T47D (cell line): ENCODE measurements around the gene GRK4.

Source experiments
- DNase-seq, 2 experiments: peaks; one replicate each; pipeline versions ENCODE4 v3.0.0 to v3.0.0-alpha.2; 2011 to 2012; ENCODE audit warnings: low read depth in 1 of 2, low spot score in 1 of 2
- JUND ChIP-seq: IDR thresholded peaks from 2 replicates; pipeline ENCODE4 v1.6.1; 2012; ENCODE audit warnings: low read depth
- in situ Hi-C: cut with HindIII; loops from 2 replicates; pipeline ENCODE4 v1.10.0; 2016; ENCODE audit warnings: low sequenced_read_pairs, low pct_unique_long_range_greater_than_20kb

The GRK4 gene

GRCh38 chr4:3074078-3074845 is 110.9 kb downstream of the GRK4 start, which contains the start of the genes HTT and HTT-AS:
Gene HTT (plus strand): TSS chr4:3074681. CDS start chr4:3074826, 145 bp downstream.
Gene HTT-AS (minus strand): TSS chr4:3074538.
- in situ Hi-C loops = no loop called here
- DNase-seq = peak; percentile 90 to 98
- no peak for TF ChIP-seq JUND

- TF ChIP-seq JUND = no peak
- in situ Hi-C loops = no loop called here
- DNase-seq = peak; percentile 45 to 71
Measured at GRCh38 chr4:3074846-3075651, 111.7 kb downstream of the GRK4 start.

GRCh38 chr4:3075652-3075981 is 112.2 kb downstream of the GRK4 start:
- in situ Hi-C loops = no loop called here
- TF ChIP-seq JUND = no peak
- no peak for DNase-seq

GRCh38 chr4:3077796-3078195 is 114.4 kb downstream of the GRK4 start:
- no peak for DNase-seq
- TF ChIP-seq JUND = no peak
- in situ Hi-C loops = no loop called here

GRCh38 chr4:3079694-3080123 is 116.3 kb downstream of the GRK4 start:
- no peak for TF ChIP-seq JUND
- DNase-seq = no peak
- in situ Hi-C loops = no loop called here

- no peak for TF ChIP-seq JUND
- no peak for DNase-seq
- in situ Hi-C loops = no loop called here
Measured at GRCh38 chr4:3082925-3083515, 119.6 kb downstream of the GRK4 start.

GRCh38 chr4:3083732-3084131 is 120.4 kb downstream of the GRK4 start:
- TF ChIP-seq JUND = no peak
- in situ Hi-C loops = no loop called here
- no peak for DNase-seq

- DNase-seq = no peak
- in situ Hi-C loops = no loop called here
- no peak for TF ChIP-seq JUND
Measured at GRCh38 chr4:3085948-3086670, 122.7 kb downstream of the GRK4 start.

GRCh38 chr4:3087115-3087797 is 123.9 kb downstream of the GRK4 start:
- in situ Hi-C loops = no loop called here
- no peak for TF ChIP-seq JUND
- DNase-seq = no peak
